NCI-H2196 (cell line): Measurements from ENCODE around the gene MYNN.

Source experiments
- DNase-seq: peaks from one replicate; lab custom pipeline; 2025; ENCODE audit not compliant: unreplicated experiment; lab: John Stamatoyannopoulos, UW

The MYNN gene

DNA sequence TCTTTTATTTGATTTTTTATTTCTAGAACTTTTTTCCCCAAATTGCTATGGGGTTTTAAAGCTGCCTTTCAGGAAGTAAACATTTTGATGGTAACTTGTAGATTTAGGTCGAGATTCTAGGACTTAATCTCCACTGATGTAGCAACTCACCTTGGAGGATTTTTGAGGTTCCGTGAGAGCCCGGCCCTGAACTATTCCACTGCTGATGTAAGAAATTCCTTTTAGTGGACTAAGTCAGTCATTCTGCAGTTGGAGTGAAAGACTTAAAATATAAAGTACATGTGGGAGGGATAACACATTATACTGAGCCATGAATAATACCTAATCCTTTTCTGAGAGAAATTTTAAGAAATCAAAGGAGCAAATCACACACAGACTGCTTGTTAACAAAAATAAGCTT is 52.1 kb downstream of the MYNN start:
- no peak for DNase-seq

DNA sequence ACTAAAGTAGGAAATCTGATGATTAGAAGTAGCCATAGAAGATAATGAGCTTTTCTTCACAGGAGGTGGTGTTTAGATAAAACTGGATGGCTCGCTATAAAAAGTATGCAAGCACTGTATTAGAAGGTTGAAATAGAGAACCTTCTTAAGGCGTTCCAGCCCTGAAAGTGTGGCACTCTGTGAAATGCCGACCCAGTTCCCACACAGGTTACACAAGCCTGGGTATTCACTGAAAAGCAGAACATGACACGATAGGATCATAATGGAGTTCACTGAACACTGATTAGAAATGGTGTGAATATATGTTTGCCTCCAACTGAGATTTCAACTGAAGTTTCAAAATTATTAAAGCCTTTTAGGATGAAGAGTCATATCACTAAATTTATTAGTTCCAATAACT is 54.5 kb downstream of the MYNN start:
- no peak for DNase-seq

DNA sequence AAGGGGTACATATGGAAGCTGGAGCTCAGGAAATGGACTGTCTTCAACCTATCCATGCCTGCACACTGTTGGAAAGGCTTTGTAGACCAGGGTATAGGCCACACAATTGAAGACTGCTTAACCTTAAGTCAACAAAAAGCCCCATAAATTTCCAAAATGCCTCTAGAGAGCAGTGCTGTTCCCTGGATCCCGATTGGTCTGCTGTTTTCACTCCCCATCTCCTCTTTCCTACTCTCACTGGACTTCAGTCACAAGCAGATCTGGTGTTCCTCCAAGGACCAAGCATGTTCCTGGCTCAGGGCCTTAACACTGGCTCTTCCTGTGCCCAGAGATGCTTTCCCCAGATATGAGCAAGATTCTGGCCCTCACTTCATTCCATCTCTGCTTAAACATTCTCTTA is 62.3 kb downstream of the MYNN start:
- DNase-seq, result no peak

DNA sequence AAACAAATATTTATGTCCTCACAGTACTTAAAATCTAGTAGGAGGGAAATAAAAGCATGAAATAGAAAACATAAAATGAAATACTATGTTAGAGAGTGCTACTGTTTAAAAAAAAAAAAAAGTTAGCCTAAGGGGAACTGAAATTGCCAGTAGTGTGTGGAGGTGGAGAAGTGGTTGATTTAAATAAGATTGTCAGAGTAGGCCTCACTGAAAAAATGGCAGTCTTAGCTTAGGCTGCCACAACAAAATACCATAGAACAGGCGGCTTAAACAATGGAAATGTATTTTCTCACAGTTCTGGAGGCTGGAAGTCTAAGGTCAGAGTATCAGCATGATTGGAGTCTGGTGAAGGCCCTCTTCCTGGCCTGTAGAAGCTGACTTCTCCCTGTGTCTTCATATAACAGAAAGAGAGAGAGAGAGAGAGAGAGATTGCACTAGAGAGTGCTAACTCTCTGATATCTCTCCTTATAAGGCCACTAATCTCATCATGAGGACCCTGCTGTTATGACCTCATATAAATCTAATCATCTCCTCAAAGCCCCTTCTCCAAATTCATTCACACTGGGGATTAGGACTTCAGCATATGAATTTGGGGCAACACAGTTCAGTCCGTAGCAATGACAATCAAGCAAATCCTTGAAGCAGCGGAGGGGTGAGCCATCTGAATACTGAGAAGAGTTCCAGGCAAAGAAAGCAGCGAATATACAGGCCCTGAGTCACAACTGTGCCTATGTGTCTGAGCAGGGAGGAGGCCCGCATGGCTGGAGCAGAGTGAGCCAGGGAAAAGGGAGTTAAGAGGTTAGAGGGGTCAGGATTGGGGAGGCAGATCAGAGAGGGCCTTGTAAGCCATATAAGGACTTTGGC is 63.1 kb downstream of the MYNN start:
- no peak for DNase-seq

DNA sequence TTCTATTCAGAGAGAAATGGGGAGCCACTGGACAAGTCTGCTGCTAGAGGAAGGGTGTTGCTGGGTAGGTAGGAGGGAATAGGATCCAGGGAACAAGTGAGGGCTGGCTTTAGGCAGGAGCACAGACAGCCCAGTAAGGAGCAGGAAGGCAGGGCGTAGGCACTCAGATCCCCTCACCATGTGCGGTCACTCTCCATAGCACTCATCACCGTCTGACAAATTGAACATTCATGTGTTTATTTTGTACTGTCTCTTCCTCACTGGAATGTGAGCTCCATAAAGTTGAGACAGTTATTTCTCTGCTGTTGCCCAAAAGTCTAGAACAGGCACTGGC is 63.7 kb downstream of the MYNN start:
- DNase-seq, result no peak

DNA sequence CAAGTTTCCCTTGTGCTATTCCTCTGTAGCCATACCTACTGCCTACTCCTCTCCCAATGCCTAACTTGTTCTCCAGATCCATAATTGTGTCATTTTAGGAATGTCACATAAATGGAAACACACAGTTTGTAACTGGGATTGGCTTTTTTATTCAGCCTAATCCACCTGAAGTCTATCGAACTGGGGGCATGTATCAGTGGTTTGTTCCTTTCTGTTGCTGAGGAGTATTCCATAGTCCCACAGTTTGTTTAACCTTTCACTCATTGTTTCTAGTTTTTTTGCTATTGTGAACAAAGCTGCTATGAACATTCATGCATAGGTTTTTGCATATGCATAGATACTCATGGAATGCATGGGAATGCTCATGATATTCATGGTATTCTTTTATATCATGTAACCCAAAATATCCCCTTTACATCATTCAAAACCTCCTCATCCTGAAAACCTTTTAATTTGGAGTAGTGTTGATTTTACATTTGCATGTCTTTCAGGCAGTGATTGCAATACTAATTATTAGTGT is 65.4 kb downstream of the MYNN start:
- no peak for DNase-seq
